ENCODE measurements around the gene ABHD6.

DNA sequence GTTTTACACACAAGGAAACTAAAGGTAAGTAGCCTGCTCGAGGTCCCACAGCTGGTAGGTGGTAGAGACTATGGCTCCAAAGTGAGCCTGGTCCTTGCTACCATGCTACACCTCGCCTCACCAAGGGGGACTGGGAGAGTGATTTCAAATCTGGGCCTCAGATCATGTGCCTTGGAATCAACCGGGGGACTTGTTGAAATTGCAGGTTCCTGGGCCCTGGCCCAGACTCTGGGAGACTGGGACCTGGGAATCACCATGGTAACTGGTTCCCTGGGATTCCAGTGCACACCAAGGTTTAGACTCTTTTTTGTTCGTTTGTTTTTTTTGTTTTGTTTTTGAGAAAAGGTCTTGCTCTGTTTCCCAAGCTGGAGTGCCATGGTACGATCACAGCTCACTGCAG, 47.9 kb upstream of the ABHD6 start:
- TF ChIP-seq POLR2AphosphoS5 (IDR thresholded peaks at IDR 0.05) (no peak), POLR2A (IDR thresholded peaks at IDR 0.05) (no peak), EP300 (IDR thresholded peaks at IDR 0.05) (no peak)
- TF ChIP-seq, protein P1, sequence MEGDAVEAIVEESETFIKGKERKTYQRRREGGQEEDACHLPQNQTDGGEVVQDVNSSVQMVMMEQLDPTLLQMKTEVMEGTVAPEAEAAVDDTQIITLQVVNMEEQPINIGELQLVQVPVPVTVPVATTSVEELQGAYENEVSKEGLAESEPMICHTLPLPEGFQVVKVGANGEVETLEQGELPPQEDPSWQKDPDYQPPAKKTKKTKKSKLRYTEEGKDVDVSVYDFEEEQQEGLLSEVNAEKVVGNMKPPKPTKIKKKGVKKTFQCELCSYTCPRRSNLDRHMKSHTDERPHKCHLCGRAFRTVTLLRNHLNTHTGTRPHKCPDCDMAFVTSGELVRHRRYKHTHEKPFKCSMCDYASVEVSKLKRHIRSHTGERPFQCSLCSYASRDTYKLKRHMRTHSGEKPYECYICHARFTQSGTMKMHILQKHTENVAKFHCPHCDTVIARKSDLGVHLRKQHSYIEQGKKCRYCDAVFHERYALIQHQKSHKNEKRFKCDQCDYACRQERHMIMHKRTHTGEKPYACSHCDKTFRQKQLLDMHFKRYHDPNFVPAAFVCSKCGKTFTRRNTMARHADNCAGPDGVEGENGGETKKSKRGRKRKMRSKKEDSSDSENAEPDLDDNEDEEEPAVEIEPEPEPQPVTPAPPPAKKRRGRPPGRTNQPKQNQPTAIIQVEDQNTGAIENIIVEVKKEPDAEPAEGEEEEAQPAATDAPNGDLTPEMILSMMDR (IDR thresholded peaks at IDR 0.05), result no peak
